Upper lobe of right lung (tissue), 1 donor: ENCODE results near the gene SYT1. TPM values are rescaled to one million over a fixed set of nuclear protein-coding genes. Genes with fewer than 3 reads are reported as not detected.
A peak's percentile ranks its signal among the peaks of the same experiment; 100 is the strongest.

Experiments
- ATAC-seq: fragments of 200-7000 bp; cut with Tn5 transposase; one replicate; pipeline ENCODE4 v1.9.1; 2020; ENCODE audit warnings: mild to moderate bottlenecking, moderate library complexity
- DNase-seq: peaks from one replicate; pipeline ENCODE4 v3.0.0-alpha.2; 2020
- H3K27ac ChIP-seq: fragments of 200-600 bp; one replicate; pipeline ENCODE4 v1.8.0; 2022
- H3K27me3 ChIP-seq: fragments of 200-600 bp; one replicate; pipeline ENCODE4 v1.8.0; 2022; ENCODE audit warnings: mild to moderate bottlenecking
- H3K36me3 ChIP-seq: fragments of 200-600 bp; one replicate; pipeline ENCODE4 v1.8.0; 2022
- H3K4me1 ChIP-seq: fragments of 200-600 bp; one replicate; pipeline ENCODE4 v1.8.0; 2022
- H3K4me3 ChIP-seq: fragments of 200-600 bp; one replicate; pipeline ENCODE4 v1.8.0; 2022; ENCODE audit warnings: mild to moderate bottlenecking
- H3K9me3 ChIP-seq: fragments of 200-600 bp; one replicate; pipeline ENCODE4 v1.8.0; 2022
- intact Hi-C: fragments of 100-400 bp; cut with DNase I; formaldehyde crosslinking; loops from one replicate; pipeline ENCODE4 v1.11.0; 2022
- total RNA-seq: library from RNA; stranded (reverse); fragmentation: NEBNext Ultra II Directional; extraction: Animal tissue kit (Norgen Biotek cat#: 25700); gene quantifications from one replicate; pipeline ENCODE4 v1.2.1, GENCODE V29; 2021
- TF ChIP-seq, protein P1 (sequence below): fragments of 200-600 bp; IDR thresholded peaks from one replicate; pipeline ENCODE4 v1.8.0; 2022; ENCODE audit warnings: antibody characterized with exemption
- donor health status: DM: no; HTN: yes; CAD: no; lungs with severe emphysema.

SYT1 gene
- total RNA-seq, 1 donor from 2014 or later: 0.58 TPM

DNA sequence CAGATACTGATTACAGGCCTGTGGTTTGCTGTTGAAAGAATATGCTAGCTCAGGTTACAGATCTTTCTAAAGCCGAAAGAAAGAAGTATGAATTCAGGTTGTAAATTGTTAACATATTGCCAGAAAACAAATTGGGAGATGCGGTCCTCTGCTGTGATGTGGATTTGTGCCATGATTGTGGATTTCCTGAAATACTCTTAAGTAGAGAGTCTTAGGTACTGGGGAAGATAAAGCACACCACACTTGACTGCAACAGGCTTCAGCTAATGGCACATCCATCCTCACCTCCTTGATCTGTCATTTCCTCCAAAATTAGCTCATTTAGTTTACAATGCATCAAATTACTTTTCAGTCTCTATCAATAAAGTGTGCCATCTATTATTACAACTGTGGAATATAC, 279.2 kb downstream of the SYT1 start:
- H3K4me3 ChIP-seq: no peak overlapping the region
- H3K36me3 ChIP-seq: no peaks in the 10 kb centered on the region
- TF ChIP-seq, protein P1, sequence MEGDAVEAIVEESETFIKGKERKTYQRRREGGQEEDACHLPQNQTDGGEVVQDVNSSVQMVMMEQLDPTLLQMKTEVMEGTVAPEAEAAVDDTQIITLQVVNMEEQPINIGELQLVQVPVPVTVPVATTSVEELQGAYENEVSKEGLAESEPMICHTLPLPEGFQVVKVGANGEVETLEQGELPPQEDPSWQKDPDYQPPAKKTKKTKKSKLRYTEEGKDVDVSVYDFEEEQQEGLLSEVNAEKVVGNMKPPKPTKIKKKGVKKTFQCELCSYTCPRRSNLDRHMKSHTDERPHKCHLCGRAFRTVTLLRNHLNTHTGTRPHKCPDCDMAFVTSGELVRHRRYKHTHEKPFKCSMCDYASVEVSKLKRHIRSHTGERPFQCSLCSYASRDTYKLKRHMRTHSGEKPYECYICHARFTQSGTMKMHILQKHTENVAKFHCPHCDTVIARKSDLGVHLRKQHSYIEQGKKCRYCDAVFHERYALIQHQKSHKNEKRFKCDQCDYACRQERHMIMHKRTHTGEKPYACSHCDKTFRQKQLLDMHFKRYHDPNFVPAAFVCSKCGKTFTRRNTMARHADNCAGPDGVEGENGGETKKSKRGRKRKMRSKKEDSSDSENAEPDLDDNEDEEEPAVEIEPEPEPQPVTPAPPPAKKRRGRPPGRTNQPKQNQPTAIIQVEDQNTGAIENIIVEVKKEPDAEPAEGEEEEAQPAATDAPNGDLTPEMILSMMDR: no peak
- ATAC-seq: no peak
- no peak overlapping the region for H3K27ac ChIP-seq
- H3K27me3 ChIP-seq: no peaks in the 10 kb centered on the region
- H3K9me3 ChIP-seq: no peaks in the 10 kb centered on the region
- no peaks in the 10 kb centered on the region for H3K4me1 ChIP-seq
- intact Hi-C loops: no loop called here
- no peak for DNase-seq

DNA sequence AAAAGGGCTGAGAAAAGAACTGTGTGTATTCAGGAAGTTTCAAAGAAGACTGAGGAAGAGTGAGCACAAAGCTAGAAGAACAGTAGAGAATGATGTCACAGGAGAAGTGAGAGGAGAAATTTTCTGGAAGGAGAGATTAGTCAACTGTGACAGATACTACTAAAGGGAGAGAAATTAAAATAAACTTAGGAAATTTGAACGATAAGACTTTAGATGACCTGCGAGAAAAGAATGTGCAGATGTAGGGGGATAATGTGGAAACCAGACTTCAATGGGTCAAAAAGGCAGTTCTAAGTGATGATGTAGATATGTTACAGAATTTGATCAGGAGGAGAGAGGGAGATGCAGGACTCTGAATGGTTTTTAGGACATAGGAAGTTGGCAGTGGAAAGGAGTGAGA, 287.4 kb downstream of the SYT1 start:
- H3K9me3 ChIP-seq: no peaks in the 10 kb centered on the region
- H3K36me3 ChIP-seq: no peaks in the 10 kb centered on the region
- no peak overlapping the region for H3K4me3 ChIP-seq
- DNase-seq: no peak
- H3K27ac ChIP-seq: no peak overlapping the region
- no peaks in the 10 kb centered on the region for H3K4me1 ChIP-seq
- TF ChIP-seq, protein P1: no peak
- ATAC-seq: no peak
- H3K27me3 ChIP-seq: no peaks in the 10 kb centered on the region
- intact Hi-C loops: no loop called here

DNA sequence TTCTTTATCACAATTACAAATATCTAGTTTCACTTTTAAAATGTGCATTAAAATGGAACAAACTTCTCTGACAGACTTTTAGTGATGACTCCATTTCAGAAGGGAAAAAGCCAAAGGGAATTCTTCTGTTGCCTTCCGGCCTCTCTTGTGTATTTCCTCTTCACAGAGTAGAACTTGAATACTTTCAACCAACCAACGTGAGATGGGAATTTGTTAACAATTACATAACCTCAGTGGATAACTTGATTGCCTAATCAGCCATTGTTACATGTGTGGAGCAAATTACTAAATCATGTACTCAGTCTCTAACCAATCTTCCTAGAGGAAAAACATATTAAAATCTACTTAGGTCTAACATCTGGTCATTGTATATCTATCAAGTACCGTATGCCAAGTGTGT, 291.1 kb downstream of the SYT1 start:
- Histone ChIP-seq H3K27me3 (no peaks in the 10 kb centered on the region), H3K4me1 (no peaks in the 10 kb centered on the region), H3K27ac (no peak overlapping the region), H3K36me3 (no peaks in the 10 kb centered on the region), H3K9me3 (no peaks in the 10 kb centered on the region), H3K4me3 (no peak overlapping the region)
- DNase-seq (no peak), ATAC-seq (peak; percentile 44)
- TF ChIP-seq, protein P1: no peak
- intact Hi-C loops: no loop called here

DNA sequence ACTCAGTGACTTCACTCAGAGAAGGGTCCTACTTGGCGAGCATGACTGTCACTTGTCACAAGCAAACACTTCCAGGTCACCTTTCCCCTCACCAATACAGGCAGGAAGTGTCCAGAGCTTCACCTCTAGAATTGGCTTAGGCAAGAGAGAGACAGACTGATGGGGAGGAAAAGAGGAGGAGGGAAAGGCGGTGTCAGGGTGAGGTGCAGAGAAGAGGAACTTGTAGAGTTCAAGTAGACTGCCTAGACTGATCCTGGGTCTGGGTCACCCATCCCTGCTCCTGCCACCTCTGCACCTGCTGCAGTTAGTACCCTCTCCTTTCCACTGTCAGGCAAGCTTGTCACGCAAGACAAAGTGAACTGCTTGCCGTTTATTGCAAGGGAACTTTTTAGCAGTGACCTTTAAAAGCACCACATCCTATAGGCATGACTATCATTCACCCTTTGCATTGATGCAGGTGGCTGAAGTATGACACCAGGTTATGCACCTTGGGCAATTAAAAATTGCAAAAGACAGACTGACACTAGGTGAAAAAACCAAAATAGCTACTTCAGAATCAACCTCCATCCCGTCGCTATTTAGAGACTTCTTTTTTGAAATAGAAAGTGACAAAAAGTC, 292.4 kb downstream of the SYT1 start:
- TF ChIP-seq, protein P1: no peak
- intact Hi-C loops: no loop called here
- Histone ChIP-seq H3K4me1 (no peaks in the 10 kb centered on the region), H3K27ac (no peak overlapping the region), H3K9me3 (no peaks in the 10 kb centered on the region), H3K4me3 (no peak overlapping the region), H3K27me3 (no peaks in the 10 kb centered on the region), H3K36me3 (no peaks in the 10 kb centered on the region)
- ATAC-seq (peak; percentile 23), DNase-seq (no peak)

DNA sequence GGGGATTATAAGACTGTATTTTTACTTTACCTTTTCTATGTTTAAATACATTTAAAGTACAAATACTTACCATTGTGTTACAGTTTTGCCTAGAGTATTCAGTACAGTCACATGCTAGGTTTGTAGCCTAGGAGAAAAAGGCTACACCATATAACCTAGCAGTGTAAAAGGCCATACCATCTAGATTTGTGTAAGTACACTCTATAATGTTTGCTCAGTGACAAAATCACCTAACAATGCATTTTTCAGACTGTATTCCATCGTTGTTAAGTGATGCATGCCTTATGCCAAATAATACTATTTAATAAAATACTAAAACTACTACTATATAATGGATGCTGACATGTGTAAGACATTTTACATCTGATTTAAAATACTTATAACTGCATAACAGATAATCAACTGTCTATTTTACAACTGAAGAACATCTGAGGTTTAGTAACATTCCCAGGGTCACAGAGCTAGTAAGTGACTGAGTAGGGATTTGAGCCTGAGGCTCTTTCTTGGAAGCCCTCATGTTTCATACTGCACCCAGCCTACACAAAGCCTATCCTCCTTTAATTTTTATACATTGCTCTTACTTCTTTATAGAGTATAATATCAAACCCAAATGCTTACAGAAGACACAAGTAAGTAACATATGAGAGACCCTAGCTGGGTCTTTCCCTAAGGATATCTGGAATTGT, 296.8 kb downstream of the SYT1 start:
- Histone ChIP-seq H3K4me1 (no peaks in the 10 kb centered on the region), H3K9me3 (no peaks in the 10 kb centered on the region), H3K4me3 (no peak overlapping the region), H3K36me3 (no peaks in the 10 kb centered on the region), H3K27ac (no peak overlapping the region), H3K27me3 (no peaks in the 10 kb centered on the region)
- TF ChIP-seq, protein P1: no peak
- intact Hi-C loops: no loop called here
- no peak for DNase-seq
- ATAC-seq: no peak
